ENCODE results near the gene AMHR2. TPM values are rescaled to one million over a fixed set of nuclear protein-coding genes. Genes with fewer than 3 reads are reported as not detected.
"Not testable (repeated sequence)": the region's sequence is repeated elsewhere in the genome, so short reads cannot be mapped to it uniquely, and the experiment has no call there.

Gene AMHR2
- polyA plus RNA-seq, 1 donor (not counting 4 experiments of a cell fraction or from before 2014, with no cell fraction given): 0.04 TPM

DNA sequence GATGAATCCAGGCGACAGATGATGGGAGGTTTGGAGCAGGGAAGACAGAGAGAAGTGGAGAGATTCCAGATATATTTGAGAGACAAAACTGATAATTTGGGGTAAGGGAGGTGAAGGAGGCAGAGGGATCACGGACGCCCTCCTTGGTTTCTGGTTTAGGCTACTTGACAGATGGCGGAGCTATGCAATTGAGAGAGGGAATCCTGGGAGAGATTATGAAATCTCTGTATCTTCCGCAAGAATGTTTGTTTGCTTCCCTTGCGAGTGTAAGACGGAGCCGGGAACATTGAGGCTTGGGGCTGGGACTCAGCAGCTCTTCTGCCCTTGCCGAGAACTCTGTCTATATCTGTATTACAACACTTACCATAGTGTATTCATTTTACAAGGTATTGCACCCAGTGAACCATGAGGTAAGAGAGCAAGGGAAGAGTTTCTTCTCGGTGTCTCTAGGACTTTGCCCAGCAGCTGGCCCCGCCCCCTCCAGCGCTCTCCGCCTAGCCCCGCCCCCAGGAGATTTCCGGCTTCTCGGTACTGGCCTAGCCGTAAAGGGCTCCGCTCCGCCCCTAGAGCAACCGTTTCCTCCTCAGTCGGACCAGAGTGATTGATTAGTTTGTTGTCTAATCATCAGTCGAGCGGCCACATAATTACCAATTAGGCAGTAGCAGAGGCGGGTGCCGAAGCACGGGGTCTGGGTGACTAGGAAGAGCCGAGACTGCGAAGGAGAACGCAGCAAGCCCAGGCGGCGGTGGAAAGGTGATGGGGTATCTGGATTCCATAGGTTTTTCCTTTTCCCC, 17.6 kb downstream of the AMHR2 start, which contains the start of gene PRR13:
TSS of gene PRR13 (plus strand) at position 695 of the 794 bp plus-strand sequence. CDS start 981 bp downstream, outside the sequence.
- DNase-seq (ENCODE audit: low read depth, low spot score) (peak; percentile 75), FAIRE-seq (peak; percentile 13)
- H4K20me1 ChIP-seq (ENCODE audit: control insufficient read depth, extremely low read depth, insufficient read depth, low read length): no peaks in the 10 kb centered on the region
- H2AFZ ChIP-seq (ENCODE audit: control insufficient read depth, low read length): peak within 1 kb of the TSS; percentile 94
- dilution Hi-C loops (cut with MboI; ENCODE audit: extremely low pct_ligation_motif_present, low sequenced_read_pairs): no loop called here
- no peaks in the 10 kb centered on the region for H3K27me3 ChIP-seq (ENCODE audit: control insufficient read depth, extremely low read depth, insufficient read depth, low read length)
- peak within 1 kb of the TSS; percentile 92 for H3K27ac ChIP-seq (ENCODE audit: control insufficient read depth, insufficient read depth, low read length)
- H3K4me3 ChIP-seq (ENCODE audit: control insufficient read depth in 2 of 3, extremely low read depth in 1 of 3, insufficient read depth in 2 of 3, low read depth in 1 of 3, low read length in 3 of 3): peak within 1 kb of the TSS; percentile 84 to 100 (median 99)
- H3K9ac ChIP-seq (ENCODE audit: control insufficient read depth, extremely low read depth, insufficient read depth, low read length): peak within 1 kb of the TSS; percentile 93
- peaks cover 26% of the 10 kb centered on the region for H3K79me2 ChIP-seq (ENCODE audit: control insufficient read depth, insufficient read depth, low read length)
- TF ChIP-seq, protein P1, sequence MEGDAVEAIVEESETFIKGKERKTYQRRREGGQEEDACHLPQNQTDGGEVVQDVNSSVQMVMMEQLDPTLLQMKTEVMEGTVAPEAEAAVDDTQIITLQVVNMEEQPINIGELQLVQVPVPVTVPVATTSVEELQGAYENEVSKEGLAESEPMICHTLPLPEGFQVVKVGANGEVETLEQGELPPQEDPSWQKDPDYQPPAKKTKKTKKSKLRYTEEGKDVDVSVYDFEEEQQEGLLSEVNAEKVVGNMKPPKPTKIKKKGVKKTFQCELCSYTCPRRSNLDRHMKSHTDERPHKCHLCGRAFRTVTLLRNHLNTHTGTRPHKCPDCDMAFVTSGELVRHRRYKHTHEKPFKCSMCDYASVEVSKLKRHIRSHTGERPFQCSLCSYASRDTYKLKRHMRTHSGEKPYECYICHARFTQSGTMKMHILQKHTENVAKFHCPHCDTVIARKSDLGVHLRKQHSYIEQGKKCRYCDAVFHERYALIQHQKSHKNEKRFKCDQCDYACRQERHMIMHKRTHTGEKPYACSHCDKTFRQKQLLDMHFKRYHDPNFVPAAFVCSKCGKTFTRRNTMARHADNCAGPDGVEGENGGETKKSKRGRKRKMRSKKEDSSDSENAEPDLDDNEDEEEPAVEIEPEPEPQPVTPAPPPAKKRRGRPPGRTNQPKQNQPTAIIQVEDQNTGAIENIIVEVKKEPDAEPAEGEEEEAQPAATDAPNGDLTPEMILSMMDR (optimal IDR thresholded peaks at IDR 0.05 in 1 of 3, IDR thresholded peaks at IDR 0.05 in 1 of 3, conservative IDR thresholded peaks at IDR 0.05 in 1 of 3; ENCODE audit: extremely low read depth in 1 of 3, insufficient read depth in 2 of 3, low read length in 3 of 3): no peak
- no peak for TF ChIP-seq EZH2 (IDR thresholded peaks at IDR 0.05; ENCODE audit: low read length)
- H3K4me1 ChIP-seq (ENCODE audit: control insufficient read depth, extremely low read depth, insufficient read depth, low read length): peaks cover 13% of the 10 kb centered on the region
- H3K9me3 ChIP-seq (ENCODE audit: control insufficient read depth, low read depth, low read length): no peaks in the 10 kb centered on the region
- peak within 1 kb of the TSS; percentile 99 for H3K4me2 ChIP-seq (ENCODE audit: control insufficient read depth, extremely low read depth, insufficient read depth, low read depth, low read length)
- H3K9me1 ChIP-seq (ENCODE audit: control insufficient read depth, extremely low read depth, insufficient read depth, low read length): peaks cover 2% of the 10 kb centered on the region
- H3K36me3 ChIP-seq (ENCODE audit: control insufficient read depth in 2 of 2, extremely low read depth in 1 of 2, insufficient read depth in 2 of 2, low read length in 2 of 2): peaks cover 7 to 11% of the 10 kb centered on the region in 2 experiments

DNA sequence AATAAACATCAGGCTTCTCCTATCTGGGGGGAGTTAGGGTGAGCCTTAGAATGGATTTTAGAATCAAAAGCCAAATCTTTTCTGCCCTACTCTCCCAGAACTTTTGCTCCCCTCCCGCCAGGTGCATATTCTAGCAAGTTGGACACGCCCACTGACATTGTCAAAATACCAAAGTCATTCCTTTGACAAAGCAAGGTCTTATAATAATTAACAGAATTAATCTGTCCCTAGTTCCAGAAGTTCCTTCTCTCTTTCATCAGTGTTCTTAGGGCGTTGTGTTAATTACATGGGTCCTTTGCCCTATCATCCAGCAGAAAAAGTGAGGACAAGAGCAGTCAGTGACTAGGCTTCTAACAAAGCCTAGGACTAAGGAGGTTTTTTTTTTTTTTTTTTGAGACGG, 20.3 kb downstream of the AMHR2 start:
- H3K4me1 ChIP-seq (ENCODE audit: control insufficient read depth, extremely low read depth, insufficient read depth, low read length): peaks cover 13% of the 10 kb centered on the region
- H4K20me1 ChIP-seq (ENCODE audit: control insufficient read depth, extremely low read depth, insufficient read depth, low read length): no peaks in the 10 kb centered on the region
- dilution Hi-C loops (cut with MboI; ENCODE audit: extremely low pct_ligation_motif_present, low sequenced_read_pairs): no loop called here
- no peak for FAIRE-seq
- no peak overlapping the region for H3K4me3 ChIP-seq (ENCODE audit: control insufficient read depth in 2 of 3, extremely low read depth in 1 of 3, insufficient read depth in 2 of 3, low read depth in 1 of 3, low read length in 3 of 3)
- no peak overlapping the region for H3K27ac ChIP-seq (ENCODE audit: control insufficient read depth, insufficient read depth, low read length)
- H3K79me2 ChIP-seq (ENCODE audit: control insufficient read depth, insufficient read depth, low read length): peaks cover 26% of the 10 kb centered on the region
- peaks cover 16 to 21% of the 10 kb centered on the region in 2 experiments for H3K36me3 ChIP-seq (ENCODE audit: control insufficient read depth in 2 of 2, extremely low read depth in 1 of 2, insufficient read depth in 2 of 2, low read length in 2 of 2)
- no peak for DNase-seq (ENCODE audit: low read depth, low spot score)
- peaks cover 2% of the 10 kb centered on the region for H3K9me1 ChIP-seq (ENCODE audit: control insufficient read depth, extremely low read depth, insufficient read depth, low read length)
- no peaks in the 10 kb centered on the region for H3K9me3 ChIP-seq (ENCODE audit: control insufficient read depth, low read depth, low read length)
- no peak overlapping the region for H2AFZ ChIP-seq (ENCODE audit: control insufficient read depth, low read length)
- TF ChIP-seq, protein P1 (optimal IDR thresholded peaks at IDR 0.05 in 1 of 3, IDR thresholded peaks at IDR 0.05 in 1 of 3, conservative IDR thresholded peaks at IDR 0.05 in 1 of 3; ENCODE audit: extremely low read depth in 1 of 3, insufficient read depth in 2 of 3, low read length in 3 of 3): no peak
- no peak for TF ChIP-seq EZH2 (IDR thresholded peaks at IDR 0.05; ENCODE audit: low read length)
- no peaks in the 10 kb centered on the region for H3K27me3 ChIP-seq (ENCODE audit: control insufficient read depth, extremely low read depth, insufficient read depth, low read length)
- H3K4me2 ChIP-seq (ENCODE audit: control insufficient read depth, extremely low read depth, insufficient read depth, low read depth, low read length): no peak overlapping the region
- no peak overlapping the region for H3K9ac ChIP-seq (ENCODE audit: control insufficient read depth, extremely low read depth, insufficient read depth, low read length)

DNA sequence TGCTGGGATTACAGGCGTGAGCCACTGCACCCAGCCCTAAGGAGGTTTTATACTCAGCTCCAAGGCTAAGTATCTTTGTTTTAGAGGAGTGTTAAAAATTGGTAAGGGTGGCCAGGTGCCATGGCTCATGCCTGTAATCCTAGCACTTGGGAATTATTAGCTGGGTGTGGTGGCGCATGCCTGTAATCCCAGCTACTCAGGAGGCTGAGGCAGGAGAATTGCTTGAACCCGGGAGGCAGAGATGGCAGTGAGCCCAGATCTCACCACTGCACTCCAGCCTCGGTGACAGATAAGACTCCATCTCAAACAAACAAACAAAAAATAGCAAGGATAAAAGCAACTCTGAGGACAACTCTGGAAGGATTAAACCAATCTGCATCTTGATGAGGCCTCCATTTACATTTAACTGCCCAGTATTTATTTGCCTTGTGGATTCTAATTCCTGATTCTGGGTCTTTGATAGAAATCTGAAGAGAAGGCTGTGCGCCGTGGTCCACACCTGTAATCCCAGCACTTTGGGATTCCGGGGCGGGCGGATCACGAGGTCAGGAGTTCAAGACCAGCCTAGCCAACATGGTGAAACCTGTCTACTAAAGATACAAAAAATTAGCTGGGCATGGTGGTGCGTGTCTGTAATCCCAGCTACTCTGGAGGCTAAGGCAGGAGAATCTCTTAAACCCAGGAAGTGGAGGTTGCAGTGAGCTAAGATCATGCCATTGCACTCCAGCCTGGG, 21.1 kb downstream of the AMHR2 start:
- peaks cover 26% of the 10 kb centered on the region for H3K79me2 ChIP-seq (ENCODE audit: control insufficient read depth, insufficient read depth, low read length)
- H3K4me2 ChIP-seq (ENCODE audit: control insufficient read depth, extremely low read depth, insufficient read depth, low read depth, low read length); H3K9me3 ChIP-seq (ENCODE audit: control insufficient read depth, low read depth, low read length); dilution Hi-C loops (cut with MboI; ENCODE audit: extremely low pct_ligation_motif_present, low sequenced_read_pairs); H3K27me3 ChIP-seq (ENCODE audit: control insufficient read depth, extremely low read depth, insufficient read depth, low read length); FAIRE-seq; H3K4me3 ChIP-seq (ENCODE audit: control insufficient read depth in 2 of 3, extremely low read depth in 1 of 3, insufficient read depth in 2 of 3, low read depth in 1 of 3, low read length in 3 of 3); H3K9ac ChIP-seq (ENCODE audit: control insufficient read depth, extremely low read depth, insufficient read depth, low read length); H3K27ac ChIP-seq (ENCODE audit: control insufficient read depth, insufficient read depth, low read length); DNase-seq (ENCODE audit: low read depth, low spot score); H2AFZ ChIP-seq (ENCODE audit: control insufficient read depth, low read length); H4K20me1 ChIP-seq (ENCODE audit: control insufficient read depth, extremely low read depth, insufficient read depth, low read length); H3K9me1 ChIP-seq (ENCODE audit: control insufficient read depth, extremely low read depth, insufficient read depth, low read length): not testable (repeated sequence)
- peaks cover 13% of the 10 kb centered on the region for H3K4me1 ChIP-seq (ENCODE audit: control insufficient read depth, extremely low read depth, insufficient read depth, low read length)
- H3K36me3 ChIP-seq (ENCODE audit: control insufficient read depth in 2 of 2, extremely low read depth in 1 of 2, insufficient read depth in 2 of 2, low read length in 2 of 2): peaks cover 16 to 21% of the 10 kb centered on the region in 2 experiments

Measured in keratinocyte (primary cell).